ENCODE measurements around the gene CADPS. TPM values are rescaled to one million over a fixed set of nuclear protein-coding genes. Genes with fewer than 3 reads are reported as not detected.

Gene CADPS
- total RNA-seq, 1 donor from 2014 or later = 265 TPM

- Mint-ChIP-seq H3K27ac (ENCODE audit: unreplicated experiment) (peak overlapping the region; percentile 35), H3K27me3 (ENCODE audit: unreplicated experiment) (peaks cover 2% of the 10 kb centered on the region), H3K9me3 (ENCODE audit: unreplicated experiment) (peaks cover 2% of the 10 kb centered on the region), H3K36me3 (ENCODE audit: unreplicated experiment) (no peaks in the 10 kb centered on the region), H3K4me3 (ENCODE audit: unreplicated experiment) (no peak overlapping the region), H3K4me1 (ENCODE audit: low read depth, unreplicated experiment) (peaks cover 20% of the 10 kb centered on the region)
- no peak for DNase-seq
- no peak for TF ChIP-seq CTCF (IDR thresholded peaks at IDR 0.05; ENCODE audit: partially characterized antibody, unreplicated experiment)
Measured at GRCh38 chr3:62502315-62503300, 372.6 kb downstream of the CADPS start.

- TF ChIP-seq CTCF (IDR thresholded peaks at IDR 0.05; ENCODE audit: partially characterized antibody, unreplicated experiment) = no peak
- Mint-ChIP-seq H3K27me3 (ENCODE audit: unreplicated experiment) (peaks cover 2% of the 10 kb centered on the region), H3K9me3 (ENCODE audit: unreplicated experiment) (peaks cover 2% of the 10 kb centered on the region), H3K27ac (ENCODE audit: unreplicated experiment) (no peak overlapping the region), H3K4me3 (ENCODE audit: unreplicated experiment) (no peak overlapping the region), H3K4me1 (ENCODE audit: low read depth, unreplicated experiment) (peaks cover 20% of the 10 kb centered on the region), H3K36me3 (ENCODE audit: unreplicated experiment) (no peaks in the 10 kb centered on the region)
- no peak for DNase-seq
Measured at GRCh38 chr3:62501289-62501668, 373.9 kb downstream of the CADPS start.

- no peak for TF ChIP-seq CTCF (IDR thresholded peaks at IDR 0.05; ENCODE audit: partially characterized antibody, unreplicated experiment)
- no peak overlapping the region for H3K4me3 Mint-ChIP-seq (ENCODE audit: unreplicated experiment)
- H3K27me3 Mint-ChIP-seq (ENCODE audit: unreplicated experiment) = peaks cover 2% of the 10 kb centered on the region
- H3K27ac Mint-ChIP-seq (ENCODE audit: unreplicated experiment) = no peak overlapping the region
- DNase-seq = no peak
- H3K4me1 Mint-ChIP-seq (ENCODE audit: low read depth, unreplicated experiment) = peaks cover 20% of the 10 kb centered on the region
- no peaks in the 10 kb centered on the region for H3K36me3 Mint-ChIP-seq (ENCODE audit: unreplicated experiment)
- H3K9me3 Mint-ChIP-seq (ENCODE audit: unreplicated experiment) = peaks cover 2% of the 10 kb centered on the region
Measured at GRCh38 chr3:62500556-62501288, 374.5 kb downstream of the CADPS start.

- Mint-ChIP-seq H3K4me1 (ENCODE audit: low read depth, unreplicated experiment) (peaks cover 4% of the 10 kb centered on the region), H3K36me3 (ENCODE audit: unreplicated experiment) (no peaks in the 10 kb centered on the region), H3K4me3 (ENCODE audit: unreplicated experiment) (no peak overlapping the region), H3K27me3 (ENCODE audit: unreplicated experiment) (peaks cover 2% of the 10 kb centered on the region), H3K9me3 (ENCODE audit: unreplicated experiment) (no peaks in the 10 kb centered on the region), H3K27ac (ENCODE audit: unreplicated experiment) (no peak overlapping the region)
- TF ChIP-seq CTCF (IDR thresholded peaks at IDR 0.05; ENCODE audit: partially characterized antibody, unreplicated experiment) = no peak
- DNase-seq = no peak
Measured at GRCh38 chr3:62497156-62497555, 378.1 kb downstream of the CADPS start.

Data from glutamatergic neuron (in vitro differentiated cells).